ENCODE data around the gene ANO1. TPM values are rescaled to one million over a fixed set of nuclear protein-coding genes. Genes with fewer than 3 reads are reported as not detected.

Gene ANO1
- total RNA-seq, 1 donor from 2014 or later: 9.1 TPM

GRCh38 chr11:70182266-70182665 lies 104.1 kb downstream of the ANO1 start:
- Mint-ChIP-seq H3K27me3 (peaks cover 14% of the 10 kb centered on the region), H3K36me3 (ENCODE audit: insufficient read depth) (no peaks in the 10 kb centered on the region), H3K27ac (no peak overlapping the region)

GRCh38 chr11:70183032-70183431 lies 104.9 kb downstream of the ANO1 start:
- TF ChIP-seq, protein P1, sequence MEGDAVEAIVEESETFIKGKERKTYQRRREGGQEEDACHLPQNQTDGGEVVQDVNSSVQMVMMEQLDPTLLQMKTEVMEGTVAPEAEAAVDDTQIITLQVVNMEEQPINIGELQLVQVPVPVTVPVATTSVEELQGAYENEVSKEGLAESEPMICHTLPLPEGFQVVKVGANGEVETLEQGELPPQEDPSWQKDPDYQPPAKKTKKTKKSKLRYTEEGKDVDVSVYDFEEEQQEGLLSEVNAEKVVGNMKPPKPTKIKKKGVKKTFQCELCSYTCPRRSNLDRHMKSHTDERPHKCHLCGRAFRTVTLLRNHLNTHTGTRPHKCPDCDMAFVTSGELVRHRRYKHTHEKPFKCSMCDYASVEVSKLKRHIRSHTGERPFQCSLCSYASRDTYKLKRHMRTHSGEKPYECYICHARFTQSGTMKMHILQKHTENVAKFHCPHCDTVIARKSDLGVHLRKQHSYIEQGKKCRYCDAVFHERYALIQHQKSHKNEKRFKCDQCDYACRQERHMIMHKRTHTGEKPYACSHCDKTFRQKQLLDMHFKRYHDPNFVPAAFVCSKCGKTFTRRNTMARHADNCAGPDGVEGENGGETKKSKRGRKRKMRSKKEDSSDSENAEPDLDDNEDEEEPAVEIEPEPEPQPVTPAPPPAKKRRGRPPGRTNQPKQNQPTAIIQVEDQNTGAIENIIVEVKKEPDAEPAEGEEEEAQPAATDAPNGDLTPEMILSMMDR (IDR thresholded peaks at IDR 0.05; ENCODE audit: unreplicated experiment): no peak
- Mint-ChIP-seq H3K4me1 (ENCODE audit: low read depth) (no peaks in the 10 kb centered on the region), H3K27ac (no peak overlapping the region), H3K36me3 (ENCODE audit: insufficient read depth) (no peaks in the 10 kb centered on the region), H3K27me3 (peaks cover 17% of the 10 kb centered on the region), H3K9me3 (ENCODE audit: low read depth) (no peaks in the 10 kb centered on the region), H3K4me3 (ENCODE audit: low read depth) (no peak overlapping the region)
- no peak for DNase-seq (ENCODE audit: low spot score, unreplicated experiment)

More at GRCh38 chr11:70182266-70182665, 104.1 kb downstream of the ANO1 start:
- H3K4me3 Mint-ChIP-seq (ENCODE audit: low read depth): no peak overlapping the region
- TF ChIP-seq, protein P1 (IDR thresholded peaks at IDR 0.05; ENCODE audit: unreplicated experiment): no peak
- H3K4me1 Mint-ChIP-seq (ENCODE audit: low read depth): no peaks in the 10 kb centered on the region
- DNase-seq (ENCODE audit: low spot score, unreplicated experiment): no peak
- H3K9me3 Mint-ChIP-seq (ENCODE audit: low read depth): no peaks in the 10 kb centered on the region

DNA sequence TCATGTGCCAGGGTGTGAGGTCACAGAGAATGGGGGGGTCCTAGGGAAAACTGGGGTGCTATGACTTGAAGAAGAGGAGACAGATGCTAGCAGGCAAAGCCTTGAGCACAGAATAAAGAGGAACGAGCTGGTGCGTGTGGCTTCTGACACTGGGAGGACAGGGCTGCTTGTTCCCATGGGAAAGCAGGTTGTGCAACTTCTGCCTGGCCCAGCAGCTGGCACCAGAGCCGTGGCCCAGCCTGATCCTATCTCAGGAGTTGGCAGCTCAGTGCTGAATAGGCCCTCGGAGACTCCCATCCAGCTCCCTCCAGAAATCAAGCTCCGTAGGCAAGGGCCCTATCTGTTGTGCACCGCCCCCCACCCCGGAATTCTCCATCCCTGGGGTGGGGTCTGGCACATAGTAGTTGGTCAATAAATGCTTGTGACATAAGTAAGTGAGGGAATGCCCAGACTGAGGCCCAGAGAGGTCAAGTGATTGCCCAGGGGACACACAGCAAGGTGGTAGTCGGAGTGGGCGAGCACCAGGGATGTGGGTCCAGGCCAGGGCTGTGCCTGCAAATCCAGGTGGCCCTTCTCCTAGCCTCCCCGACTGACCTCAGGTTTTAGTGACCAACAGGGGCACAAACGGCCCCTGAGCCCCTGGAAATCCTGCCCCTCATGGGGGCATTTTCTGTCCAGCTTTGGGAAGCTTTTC lies 105.5 kb downstream of the ANO1 start:
- TF ChIP-seq, protein P1 (IDR thresholded peaks at IDR 0.05; ENCODE audit: unreplicated experiment): no peak
- Mint-ChIP-seq H3K27me3 (peaks cover 20% of the 10 kb centered on the region), H3K27ac (no peak overlapping the region), H3K4me1 (ENCODE audit: low read depth) (no peaks in the 10 kb centered on the region), H3K4me3 (ENCODE audit: low read depth) (no peak overlapping the region), H3K36me3 (ENCODE audit: insufficient read depth) (no peaks in the 10 kb centered on the region), H3K9me3 (ENCODE audit: low read depth) (no peaks in the 10 kb centered on the region)
- DNase-seq (ENCODE audit: low spot score, unreplicated experiment): no peak

DNA sequence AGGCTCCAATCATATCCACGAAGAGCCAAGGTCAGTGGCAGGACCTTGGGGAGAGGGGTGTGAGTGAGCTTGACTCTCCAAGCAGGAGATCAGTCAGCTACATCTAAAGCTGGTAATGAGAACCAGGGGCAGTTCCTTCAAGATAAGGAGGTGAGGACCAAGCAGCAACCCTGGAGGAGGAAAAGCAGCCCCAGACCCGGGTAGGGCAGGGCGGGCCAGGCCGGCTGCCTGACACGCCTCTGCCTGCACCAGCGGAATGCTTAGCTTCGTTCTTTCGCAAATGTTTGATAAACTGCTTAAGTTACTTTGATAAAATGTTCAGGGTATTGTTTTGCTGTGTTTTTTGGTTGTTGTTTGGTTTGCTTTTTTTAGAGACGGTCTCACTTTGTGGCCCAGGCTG lies 106.3 kb downstream of the ANO1 start:
- Mint-ChIP-seq H3K27me3 (peaks cover 20% of the 10 kb centered on the region), H3K4me3 (ENCODE audit: low read depth) (no peak overlapping the region), H3K36me3 (ENCODE audit: insufficient read depth) (no peaks in the 10 kb centered on the region), H3K27ac (no peak overlapping the region), H3K4me1 (ENCODE audit: low read depth) (no peaks in the 10 kb centered on the region), H3K9me3 (ENCODE audit: low read depth) (no peaks in the 10 kb centered on the region)
- TF ChIP-seq, protein P1 (IDR thresholded peaks at IDR 0.05; ENCODE audit: unreplicated experiment): no peak
- no peak for DNase-seq (ENCODE audit: low spot score, unreplicated experiment)

DNA sequence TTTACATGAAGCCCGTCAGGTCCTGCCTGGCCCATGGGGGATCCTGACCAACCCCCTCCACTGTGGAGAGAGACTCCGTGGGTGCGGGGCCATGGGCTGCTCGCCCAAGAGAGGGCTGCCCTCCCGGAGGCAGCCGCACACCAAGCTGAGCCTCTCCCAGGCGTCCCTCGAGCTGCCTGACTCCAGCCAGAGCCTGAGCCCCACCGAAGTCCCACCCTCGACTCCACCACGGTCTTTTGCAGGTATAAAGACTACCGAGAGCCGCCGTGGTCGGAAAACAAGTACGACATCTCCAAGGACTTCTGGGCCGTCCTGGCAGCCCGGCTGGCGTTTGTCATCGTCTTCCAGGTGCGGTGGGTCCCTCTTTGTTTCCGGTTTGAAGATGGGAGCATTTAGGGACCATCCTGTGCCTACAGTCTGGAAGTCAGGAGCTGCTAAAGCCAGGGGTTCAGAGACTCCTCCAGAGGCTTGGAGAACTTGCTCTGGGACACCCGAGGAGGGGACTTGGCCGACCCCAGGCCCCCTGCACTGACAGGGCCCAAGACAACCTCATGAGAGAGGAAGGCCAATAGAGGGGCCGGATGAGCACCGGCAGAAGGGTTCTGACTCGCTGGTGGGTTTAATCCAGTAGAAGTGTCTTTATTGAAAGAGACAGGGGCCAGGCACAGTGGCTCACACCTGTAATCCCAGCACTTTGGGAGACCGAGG lies 107.4 kb downstream of the ANO1 start:
- Mint-ChIP-seq H3K36me3 (ENCODE audit: insufficient read depth) (no peaks in the 10 kb centered on the region), H3K27me3 (peaks cover 18% of the 10 kb centered on the region), H3K27ac (no peak overlapping the region), H3K9me3 (ENCODE audit: low read depth) (no peaks in the 10 kb centered on the region), H3K4me3 (ENCODE audit: low read depth) (no peak overlapping the region), H3K4me1 (ENCODE audit: low read depth) (no peaks in the 10 kb centered on the region)
- TF ChIP-seq, protein P1 (IDR thresholded peaks at IDR 0.05; ENCODE audit: unreplicated experiment): no peak
- DNase-seq (ENCODE audit: low spot score, unreplicated experiment): no peak

All from progenitor cell of endocrine pancreas (in vitro differentiated cells).